Femur (tissue), 1 donor: Measurements from ENCODE around the gene UAP1L1.
A peak's percentile ranks its signal among the peaks of the same experiment; 100 is the strongest.
"Not testable (repeated sequence)": the region's sequence is repeated elsewhere in the genome, so short reads cannot be mapped to it uniquely, and the experiment has no call there.

Experiments used
- DNase-seq: peaks from one replicate; pipeline ENCODE4 v3.0.0-alpha.2; 2017

The UAP1L1 gene

GRCh38 chr9:137116027-137116507, 38.8 kb downstream of the UAP1L1 start:
- DNase-seq: no peak

- no peak for DNase-seq
Observed at GRCh38 chr9:137116728-137117127, 39.4 kb downstream of the UAP1L1 start.

DNA sequence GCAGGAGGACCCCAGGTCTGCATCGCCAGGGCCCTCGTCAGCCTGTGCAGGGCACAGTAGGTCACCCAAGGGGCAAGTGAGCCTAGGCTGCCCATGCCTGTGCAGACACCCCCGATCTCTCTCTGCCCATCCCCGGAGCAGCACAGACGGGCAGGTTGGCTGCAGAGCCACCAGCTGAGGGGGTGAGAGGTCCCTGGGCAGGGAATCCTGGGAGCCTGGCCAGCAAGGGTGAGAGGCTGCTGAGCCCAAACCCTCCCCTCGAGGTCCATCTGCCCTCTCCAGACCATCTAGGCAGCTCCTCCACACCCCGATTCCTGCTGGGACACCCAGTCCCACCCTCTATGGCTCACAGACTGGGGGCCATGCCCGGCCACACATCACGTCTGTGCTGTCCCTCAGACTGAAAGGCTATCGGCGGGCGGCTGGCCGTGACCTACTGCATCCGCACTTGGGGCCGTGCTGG, 40.0 kb downstream of the UAP1L1 start:
- no peak for DNase-seq

DNA sequence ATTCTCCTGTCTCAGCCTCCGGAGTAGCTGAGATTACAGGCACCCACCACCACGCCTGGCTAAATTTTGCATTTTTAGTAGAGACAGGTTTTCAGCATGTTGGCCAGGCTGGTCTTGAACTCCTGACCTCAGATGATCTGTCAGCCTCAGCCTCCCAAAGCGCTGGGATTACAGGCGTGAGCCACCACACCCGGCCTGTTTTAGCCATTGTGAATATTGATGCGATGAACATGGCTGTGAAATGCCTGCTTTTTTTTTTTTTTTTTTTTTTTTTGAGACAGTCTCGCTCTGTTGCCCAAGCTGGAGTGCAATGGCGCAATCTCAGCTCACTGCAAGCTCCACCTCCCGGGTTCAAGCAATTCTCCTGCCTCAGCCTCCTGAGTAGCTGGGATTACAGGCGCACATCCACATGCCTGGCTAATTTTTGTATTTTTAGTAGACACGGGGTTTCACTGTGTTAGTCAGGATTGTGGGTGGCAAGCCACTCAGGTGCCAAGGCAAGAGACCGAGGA, 40.8 kb downstream of the UAP1L1 start:
- DNase-seq: not testable (repeated sequence)

DNA sequence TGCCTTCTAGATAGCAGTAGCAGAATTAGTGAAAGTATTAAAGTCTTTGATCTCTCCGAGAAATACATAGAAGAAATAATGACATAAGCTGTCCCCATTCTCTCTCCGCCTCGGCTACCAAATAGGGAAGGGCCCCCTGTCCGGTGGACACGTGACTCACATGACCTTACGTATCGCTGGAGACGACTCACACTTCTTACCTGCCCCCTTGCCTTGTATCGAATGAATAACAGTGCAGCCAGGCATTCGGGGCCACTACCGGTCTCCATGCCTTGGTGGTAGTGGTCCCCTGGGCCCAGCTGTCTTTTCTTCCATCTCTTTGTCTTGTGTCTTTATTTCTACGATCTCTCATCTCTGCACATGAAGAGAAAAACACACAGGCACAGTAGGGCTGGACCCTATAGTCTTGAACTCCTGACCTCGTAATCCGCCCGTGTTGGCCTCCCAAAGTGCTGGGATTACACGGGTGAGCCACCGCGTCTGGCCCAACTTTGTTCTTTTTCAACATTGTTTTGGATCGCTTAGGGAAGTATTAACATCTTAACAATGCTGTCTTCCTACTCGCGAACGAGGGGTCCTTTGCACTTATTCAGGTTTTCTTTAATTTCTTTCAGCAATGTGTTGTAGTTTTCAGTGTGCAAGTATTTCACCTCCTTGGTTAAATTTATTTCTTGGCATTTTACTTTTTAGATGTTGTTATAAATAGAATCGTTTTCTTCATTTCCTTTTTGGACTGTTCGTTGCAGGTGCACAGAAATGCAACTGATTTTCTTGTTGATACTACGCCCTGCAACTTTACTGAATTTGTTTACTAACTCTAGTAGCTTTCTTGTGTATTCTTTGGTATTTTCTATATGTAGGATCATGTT, 44.8 kb downstream of the UAP1L1 start:
- DNase-seq: not testable (repeated sequence)

- not testable (repeated sequence) for DNase-seq
Observed at GRCh38 chr9:137122796-137123467, 45.6 kb downstream of the UAP1L1 start.

GRCh38 chr9:137123468-137123837, 46.1 kb downstream of the UAP1L1 start:
- no peak for DNase-seq

DNA sequence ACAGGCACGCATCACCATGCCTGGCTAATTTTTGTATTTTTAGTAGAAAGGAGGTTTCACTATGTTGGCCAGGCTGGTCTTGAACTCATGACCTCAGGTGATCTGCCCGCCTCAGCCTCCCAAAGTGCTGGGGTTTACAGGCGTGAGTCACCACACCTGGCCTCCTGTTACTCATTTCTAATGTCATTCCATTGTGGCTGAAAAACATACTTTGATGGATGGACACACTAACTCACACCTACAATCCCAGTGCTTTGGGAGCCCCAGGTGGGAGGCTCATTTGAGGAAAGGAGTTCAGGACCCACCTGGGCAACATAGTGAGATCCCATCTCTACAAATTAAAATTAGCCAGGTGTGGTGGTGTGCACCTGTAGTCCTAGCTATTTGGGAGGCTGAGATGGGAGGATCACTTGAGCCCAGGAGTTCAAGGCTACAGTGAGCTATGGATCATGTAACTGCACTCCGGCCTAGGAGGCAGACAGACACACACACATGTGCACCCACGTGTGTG, 46.7 kb downstream of the UAP1L1 start:
- not testable (repeated sequence) for DNase-seq

DNA sequence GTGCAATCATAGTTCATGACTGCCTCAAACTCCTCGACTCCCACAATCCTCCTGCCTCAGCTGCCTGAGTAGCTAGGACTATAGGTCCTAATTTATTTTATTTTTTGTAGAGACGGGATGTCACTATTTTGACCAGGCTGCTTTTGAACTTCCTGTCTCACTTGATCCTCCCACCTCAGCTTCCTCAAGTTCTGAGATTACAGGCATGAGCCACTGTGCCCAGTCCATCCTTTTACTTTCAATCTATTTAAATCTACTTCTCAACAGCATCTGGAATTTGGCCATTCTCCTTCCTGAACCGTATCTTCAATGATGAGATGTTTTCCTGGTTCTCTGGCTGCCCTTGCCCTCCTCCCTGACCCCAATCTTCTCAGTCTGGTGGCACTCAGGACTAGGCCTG, 49.5 kb downstream of the UAP1L1 start:
- no peak for DNase-seq

- no peak for DNase-seq
Observed at GRCh38 chr9:137127301-137128157, 50.2 kb downstream of the UAP1L1 start.

- no peak for DNase-seq
Observed at GRCh38 chr9:137128158-137128861, 51.0 kb downstream of the UAP1L1 start.

DNA sequence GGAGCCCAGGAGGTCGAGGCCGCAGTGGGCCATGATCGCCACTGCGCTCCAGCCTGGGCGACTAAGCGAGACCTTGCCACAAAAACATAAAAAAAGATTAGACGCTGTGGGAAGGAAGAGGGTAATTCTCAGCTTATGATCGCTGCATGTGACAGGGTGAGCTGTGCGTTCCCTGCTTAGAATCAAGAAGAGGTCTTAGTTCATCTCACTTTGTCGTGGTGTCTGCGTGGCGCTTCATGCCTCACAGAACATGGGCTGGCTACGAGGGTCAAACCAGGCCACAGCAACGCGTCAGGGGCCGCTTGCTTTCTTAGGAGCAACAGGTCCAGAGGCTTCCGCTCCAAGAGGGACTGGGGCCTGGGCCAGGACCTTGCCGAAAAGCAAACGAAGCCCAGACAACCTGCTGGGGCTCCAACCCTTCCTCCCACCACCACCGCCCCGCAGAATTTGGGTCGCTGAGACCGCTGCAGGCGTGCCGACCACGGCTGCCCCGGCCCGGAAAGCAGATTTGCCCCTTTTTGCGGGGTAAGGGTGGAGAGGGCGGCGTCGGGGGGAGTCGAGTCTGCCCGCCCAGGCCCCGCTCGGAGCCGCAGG, 51.6 kb downstream of the UAP1L1 start:
- no peak for DNase-seq

DNA sequence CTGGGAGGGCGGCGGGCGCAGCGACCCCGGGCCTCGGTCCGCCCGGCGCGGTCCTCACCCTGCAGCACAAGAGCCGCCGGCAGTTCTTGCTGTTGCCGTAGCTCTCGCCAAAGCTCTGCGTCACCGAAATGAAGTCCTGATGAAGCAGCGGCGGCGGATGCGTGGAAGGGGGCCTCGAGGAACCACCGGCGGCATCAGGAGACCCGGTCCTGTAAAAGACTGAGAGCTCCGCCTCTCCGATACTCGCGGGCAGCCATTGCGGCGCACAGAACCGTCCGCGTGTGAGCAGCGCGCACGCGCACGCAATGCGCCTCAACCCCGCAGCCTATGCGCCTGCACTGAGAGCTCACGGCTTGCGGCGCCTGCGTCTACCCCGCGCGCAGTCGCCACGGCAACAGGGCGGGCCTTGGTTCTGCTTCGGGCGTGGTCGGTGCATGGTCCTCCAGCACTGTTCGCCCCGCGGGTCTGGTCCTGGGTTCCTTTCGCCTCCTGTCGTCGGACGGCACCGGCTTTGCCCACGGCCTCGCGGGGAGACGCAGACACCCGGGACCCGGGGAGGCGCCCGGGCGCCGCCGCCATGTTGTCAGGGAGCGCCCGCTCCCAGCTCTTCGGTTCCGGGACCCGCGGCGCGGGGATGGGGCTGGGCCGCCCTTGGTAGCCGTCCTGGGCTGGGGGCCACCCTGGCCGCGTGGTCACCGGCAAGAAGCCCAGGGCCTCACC, 52.3 kb downstream of the UAP1L1 start:
- peak; percentile 92 for DNase-seq

DNA sequence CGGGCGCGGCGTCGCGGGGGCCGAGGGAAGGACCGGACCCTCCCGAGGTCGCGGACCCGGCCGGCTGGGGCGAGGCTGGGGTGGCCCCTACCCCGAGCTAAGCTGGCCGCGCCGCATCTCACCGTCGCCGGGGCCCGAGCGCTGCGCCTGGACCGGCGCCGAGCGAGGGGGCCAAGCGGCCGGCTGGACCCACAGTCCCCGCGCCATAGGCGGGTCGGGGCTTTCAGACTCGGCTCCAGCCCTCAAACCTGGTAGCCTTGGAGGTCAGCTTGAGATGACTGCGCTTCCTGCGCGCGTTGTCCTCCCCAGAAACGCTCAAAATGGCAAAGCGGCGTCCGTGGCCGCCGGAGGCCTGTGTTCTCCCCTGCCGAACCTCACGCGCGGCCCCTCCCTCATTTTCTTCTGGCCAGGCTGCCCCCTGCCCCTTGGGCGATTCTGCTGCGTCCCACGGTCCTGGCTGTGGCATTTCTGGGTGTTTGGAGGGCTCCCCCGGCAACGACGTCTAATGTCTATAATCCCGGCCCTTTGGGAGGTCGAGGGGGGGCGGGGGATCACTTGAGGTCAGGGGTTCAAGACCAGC, 52.9 kb downstream of the UAP1L1 start:
- DNase-seq: no peak
